Endothelial cell of umbilical vein (primary cell): Measurements from ENCODE around the gene C19orf73. TPM values are rescaled to one million over a fixed set of nuclear protein-coding genes. Genes with fewer than 3 reads are reported as not detected.
"Not testable (repeated sequence)": the region's sequence is repeated elsewhere in the genome, so short reads cannot be mapped to it uniquely, and the experiment has no call there.

Source experiments
- BruUV-seq: library from RNA; stranded (reverse); fragments of 400-500 nt; replicated peaks from 2 replicates; lab custom pipeline; 2021; lab: Mats Ljungman, UMichigan
- CTCF ChIA-PET: fragments of 300-600, 350-600 bp; sonication (Branson Sonifier 250); formaldehyde crosslinking; loops from one replicate; lab custom pipeline; 2021; ENCODE audit warnings: antibody characterized with exemption, inconsistent platforms; lab: Charles Lee
- POLR2A ChIA-PET: fragments of 300-600, 350-600 bp; sonication (Branson Sonifier 250); formaldehyde crosslinking; loops from one replicate; lab custom pipeline; 2021; ENCODE audit warnings: antibody characterized with exemption, inconsistent platforms; lab: Charles Lee
- DNase-seq: peaks from one replicate; pipeline ENCODE4 v3.0.0-alpha.2; 2011; ENCODE audit warnings: low read depth, low spot score
- FAIRE-seq: peaks from 2 replicates; lab custom pipeline; 2011; peaks lifted over from hg19 to GRCh38; lab: Jason Lieb, UNC
- H2AFZ ChIP-seq: 2 replicates; pipeline ENCODE4 v1.6.0; 2012; ENCODE audit warnings: low read depth, low read length, control low read depth, inconsistent platforms
- H3K27ac ChIP-seq: 2 replicates; pipeline ENCODE4 v1.5.1; 2011; ENCODE audit warnings: low read depth, mild to moderate bottlenecking, control low read depth, low read length, moderate library complexity; ENCODE audit not compliant: insufficient read depth
- H3K27me3 ChIP-seq, 2 experiments: 2 replicates each; pipeline versions ENCODE4 v1.6.0 to v1.6.1; 2011; ENCODE audit warnings: low read length in 2 of 2, mixed read lengths in 1 of 2; ENCODE audit not compliant: control insufficient read depth in 2 of 2, insufficient read depth in 2 of 2
- H3K36me3 ChIP-seq, 2 experiments: 2 replicates in 1 of 2; 3 replicates in 1 of 2; pipeline ENCODE4 v1.5.1; 2011; ENCODE audit warnings: low read length in 2 of 2, mild to moderate bottlenecking in 1 of 2, moderate library complexity in 1 of 2; ENCODE audit not compliant: control insufficient read depth in 2 of 2, insufficient read depth in 2 of 2; ENCODE audit errors: extremely low read depth in 1 of 2
- H3K4me1 ChIP-seq: 3 replicates; pipeline ENCODE4 v1.5.1; 2011; ENCODE audit warnings: mild to moderate bottlenecking, low read length; ENCODE audit not compliant: control insufficient read depth, insufficient read depth; ENCODE audit errors: extremely low read depth
- H3K4me2 ChIP-seq: 2 replicates; pipeline ENCODE4 v1.6.1; 2011; ENCODE audit warnings: low read length, control low read depth, mixed read lengths; ENCODE audit not compliant: insufficient read depth
- H3K4me3 ChIP-seq, 3 experiments: fragments of 200-600 bp in 1 of 3; sonication (generic), shearing (Covaris generic) in 1 of 3; replicated peaks in 1 of 3; 2 replicates each; pipeline ENCODE4 v1.5.1; 2011 to 2016; ENCODE audit warnings: control low read depth in 3 of 3, low read length in 3 of 3, mild to moderate bottlenecking in 2 of 3, inconsistent platforms in 1 of 3, low read depth in 1 of 3, moderate library complexity in 1 of 3; ENCODE audit not compliant: insufficient read depth in 1 of 3
- H3K79me2 ChIP-seq: 2 replicates; pipeline ENCODE4 v1.6.0; 2012; ENCODE audit warnings: low read length, inconsistent platforms; ENCODE audit not compliant: control insufficient read depth, insufficient read depth
- H3K9ac ChIP-seq: replicated peaks from 2 replicates; pipeline ENCODE3; 2011; ENCODE audit warnings: low read length, control low read depth; ENCODE audit not compliant: insufficient read depth; ENCODE audit errors: extremely low read depth
- H3K9me1 ChIP-seq: replicated peaks from 3 replicates; pipeline ENCODE4 v1.6.0; 2011; ENCODE audit warnings: mild to moderate bottlenecking, low read length; ENCODE audit not compliant: control insufficient read depth, insufficient read depth; ENCODE audit errors: extremely low read depth
- H3K9me3 ChIP-seq: replicated peaks from 2 replicates; pipeline ENCODE4 v1.5.1; 2012; ENCODE audit warnings: low read length, inconsistent platforms; ENCODE audit not compliant: control insufficient read depth, insufficient read depth
- H4K20me1 ChIP-seq: replicated peaks from 2 replicates; pipeline ENCODE3; 2011; ENCODE audit warnings: mild to moderate bottlenecking, low read length; ENCODE audit not compliant: control insufficient read depth, insufficient read depth; ENCODE audit errors: extremely low read depth
- EZH2 ChIP-seq: IDR thresholded peaks from 2 replicates; pipeline ENCODE4 v1.6.1; 2012; ENCODE audit warnings: borderline replicate concordance, low read depth, mild to moderate bottlenecking, moderate library complexity, low read length, inconsistent platforms; ENCODE audit not compliant: severe bottlenecking
- GATA2 ChIP-seq: IDR thresholded peaks from 2 replicates; pipeline ENCODE4 v1.7.0; 2011; ENCODE audit warnings: low read depth, mild to moderate bottlenecking, moderate library complexity, mixed read lengths, low read length; ENCODE audit not compliant: insufficient read length, insufficient read depth
- JUN ChIP-seq: IDR thresholded peaks from 2 replicates; pipeline ENCODE4 v1.6.1; 2011; ENCODE audit warnings: borderline replicate concordance, low read depth; ENCODE audit not compliant: insufficient read length, insufficient read depth
- MYC ChIP-seq: IDR thresholded peaks from one replicate; pipeline ENCODE4 v1.6.1; 2011; ENCODE audit warnings: mild to moderate bottlenecking, low read depth, low read length
- POLR2A ChIP-seq: IDR thresholded peaks from 2 replicates; pipeline ENCODE4 v1.6.1; 2012; ENCODE audit warnings: low read depth, mild to moderate bottlenecking, control low read depth, low read length
- POLR2AphosphoS5 ChIP-seq: IDR thresholded peaks from 2 replicates; pipeline ENCODE4 v1.6.1; 2012; ENCODE audit warnings: low read depth, mild to moderate bottlenecking, control low read depth, low read length, moderate library complexity; ENCODE audit not compliant: insufficient read depth
- dilution Hi-C: fragments of 300-500 bp; cut with MboI; formaldehyde crosslinking; loops from one replicate; pipeline ENCODE4 v1.15.0; 2019; ENCODE audit warnings: low sequenced_read_pairs; ENCODE audit not compliant: extremely low pct_ligation_motif_present
- intact Hi-C: fragments of 100-400 bp; cut with micrococcal nuclease; formaldehyde crosslinking; loops from one replicate; pipeline ENCODE4 v1.10.0; 2022
- polyA plus RNA-seq, 4 experiments: library from polyadenylated mRNA; depleted of rRNA in 3 of 4; stranded (reverse) in 3 of 4; unstranded in 1 of 4; fragments of >200 nt; gene quantifications; 2 replicates each; pipeline versions ENCODE4 v1.2.1 to v1.2.3, GENCODE V29; 2011 to 2012; ENCODE audit warnings: missing spikeins in 1 of 4
- total RNA-seq: library from RNA; stranded (reverse); gene quantifications from 2 replicates; pipeline ENCODE4 v1.2.3, GENCODE V29; 2021
- TF ChIP-seq, protein P1 (sequence below), 2 donors: IDR thresholded peaks; 1 replicate in 1 of 2; 2 replicates in 1 of 2; pipeline ENCODE4 v1.5.1; 2011; ENCODE audit warnings: low read length in 2 of 2, mild to moderate bottlenecking in 2 of 2, moderate library complexity in 2 of 2, control low read depth in 1 of 2, inconsistent platforms in 1 of 2, low read depth in 1 of 2; ENCODE audit not compliant: insufficient read depth in 1 of 2; ENCODE audit errors: extremely low read depth in 1 of 2
- TF ChIP-seq, protein P2 (sequence below): IDR thresholded peaks from 2 replicates; pipeline ENCODE4 v1.6.1; 2011; ENCODE audit not compliant: insufficient read depth, insufficient read length

The C19orf73 gene
- total and polyA plus RNA-seq, 2 donors (not counting 3 experiments of a cell fraction or from before 2014, with no cell fraction given) = 1.8 TPM; not detected in 1

DNA sequence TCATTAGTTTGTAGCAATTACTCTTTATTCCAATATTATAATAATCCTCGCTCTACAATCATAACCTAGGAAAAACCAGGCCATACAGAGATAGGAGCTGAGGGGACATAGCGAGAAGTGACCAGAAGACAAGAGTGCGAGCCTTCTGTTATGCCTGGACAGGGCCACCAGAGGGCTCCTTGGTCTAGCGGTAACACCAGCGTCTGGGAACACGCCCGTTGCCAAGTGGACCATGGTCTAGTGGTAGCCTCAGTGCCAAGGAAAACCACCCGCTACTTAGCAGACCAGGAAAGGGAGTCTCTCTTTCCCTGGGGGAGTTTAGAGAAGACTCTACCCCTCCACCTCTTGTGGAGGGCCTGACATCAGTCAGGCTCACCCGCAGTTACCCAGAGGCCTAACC lies 44.1 kb downstream of the C19orf73 start:
- intact Hi-C loops = loop anchor here (1.0 to 2.0 kb wide), 3 partner anchors 71 to 151 kb away; no protein-coding TSS in a partner anchor
- H3K9ac ChIP-seq, H3K36me3 ChIP-seq, H3K4me2 ChIP-seq, H3K4me1 ChIP-seq, H3K9me3 ChIP-seq, BruUV-seq, POLR2A ChIA-PET, dilution Hi-C loops, H3K27ac ChIP-seq, H2AFZ ChIP-seq, H3K4me3 ChIP-seq, H3K79me2 ChIP-seq, H4K20me1 ChIP-seq, H3K9me1 ChIP-seq: not testable (repeated sequence)
- FAIRE-seq (peak; percentile 89), DNase-seq (peak; percentile 51)
- peaks cover 21 to 22% of the 10 kb centered on the region in 2 experiments for H3K27me3 ChIP-seq
- TF ChIP-seq, protein P1, sequence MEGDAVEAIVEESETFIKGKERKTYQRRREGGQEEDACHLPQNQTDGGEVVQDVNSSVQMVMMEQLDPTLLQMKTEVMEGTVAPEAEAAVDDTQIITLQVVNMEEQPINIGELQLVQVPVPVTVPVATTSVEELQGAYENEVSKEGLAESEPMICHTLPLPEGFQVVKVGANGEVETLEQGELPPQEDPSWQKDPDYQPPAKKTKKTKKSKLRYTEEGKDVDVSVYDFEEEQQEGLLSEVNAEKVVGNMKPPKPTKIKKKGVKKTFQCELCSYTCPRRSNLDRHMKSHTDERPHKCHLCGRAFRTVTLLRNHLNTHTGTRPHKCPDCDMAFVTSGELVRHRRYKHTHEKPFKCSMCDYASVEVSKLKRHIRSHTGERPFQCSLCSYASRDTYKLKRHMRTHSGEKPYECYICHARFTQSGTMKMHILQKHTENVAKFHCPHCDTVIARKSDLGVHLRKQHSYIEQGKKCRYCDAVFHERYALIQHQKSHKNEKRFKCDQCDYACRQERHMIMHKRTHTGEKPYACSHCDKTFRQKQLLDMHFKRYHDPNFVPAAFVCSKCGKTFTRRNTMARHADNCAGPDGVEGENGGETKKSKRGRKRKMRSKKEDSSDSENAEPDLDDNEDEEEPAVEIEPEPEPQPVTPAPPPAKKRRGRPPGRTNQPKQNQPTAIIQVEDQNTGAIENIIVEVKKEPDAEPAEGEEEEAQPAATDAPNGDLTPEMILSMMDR (IDR thresholded peaks at IDR 0.05; ENCODE audit: extremely low read depth in 1 of 2, insufficient read depth in 1 of 2, low read depth in 1 of 2, low read length in 2 of 2) = peak; percentile 35 to 64
- CTCF ChIA-PET = interaction anchor here (0.7 to 3.4 kb wide), 12 partner anchors 10 to 150 kb away, joined by 3 to 18 read pairs (median 5); partner anchors contain the start of gene NTF4

DNA sequence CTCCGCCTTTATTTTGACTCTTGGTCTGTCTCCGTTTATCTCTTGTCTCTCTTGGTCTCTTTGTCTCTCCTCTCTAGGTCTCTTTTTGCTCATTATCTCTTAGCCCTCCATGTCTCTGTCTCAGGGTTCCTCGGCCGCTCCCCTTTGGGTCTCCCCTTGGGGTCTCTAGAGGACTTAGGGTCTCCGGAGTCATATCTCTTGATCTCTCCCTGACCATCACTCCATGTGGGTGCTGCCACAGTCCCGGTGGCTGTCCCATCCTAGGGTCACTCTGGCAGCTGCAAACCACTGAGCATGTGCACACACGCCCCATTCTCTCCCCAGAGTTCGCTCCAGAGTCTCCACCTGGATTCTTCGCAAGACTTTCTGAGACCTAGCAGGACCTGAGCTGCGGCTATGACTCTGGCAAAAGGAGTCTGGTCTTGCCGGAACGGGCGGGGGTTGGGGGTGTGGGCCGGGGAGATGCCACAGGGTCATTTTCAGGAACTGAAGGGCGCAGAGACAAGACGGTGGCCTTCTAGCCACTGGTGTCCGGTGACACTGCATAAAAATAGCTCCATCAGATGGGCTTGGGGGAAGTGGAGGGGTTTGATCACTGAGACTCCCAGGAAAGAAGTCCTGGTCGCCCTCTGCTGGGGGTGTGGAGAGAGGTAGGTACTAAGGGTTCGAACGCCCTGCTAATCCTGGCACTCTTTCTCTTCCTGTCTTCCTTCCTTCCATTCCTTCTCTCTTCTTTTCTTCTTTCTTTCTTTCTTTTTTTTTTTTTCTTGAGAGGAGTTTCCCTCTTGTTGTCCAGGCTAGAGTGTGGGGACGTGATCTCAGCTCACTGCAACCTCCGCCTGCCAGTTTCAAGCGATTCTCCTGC lies 45.2 kb downstream of the C19orf73 start:
- DNase-seq = no peak
- Histone ChIP-seq H2AFZ (no peak overlapping the region), H4K20me1 (no peaks in the 10 kb centered on the region), H3K9me3 (no peaks in the 10 kb centered on the region), H3K4me2 (no peak overlapping the region), H3K4me1 (no peaks in the 10 kb centered on the region), H3K27ac (no peak overlapping the region), H3K27me3 (peaks cover 22 to 24% of the 10 kb centered on the region in 2 experiments), H3K4me3 (no peak overlapping the region), H3K9me1 (no peaks in the 10 kb centered on the region), H3K9ac (no peak overlapping the region), H3K79me2 (no peaks in the 10 kb centered on the region), H3K36me3 (no peaks in the 10 kb centered on the region)
- dilution Hi-C loops (no loop called here), intact Hi-C loops (loop anchor here (1.0 to 2.0 kb wide), 2 partner anchors 73 to 75 kb away; no protein-coding TSS in a partner anchor)
- no TSS peak for BruUV-seq
- ChIA-PET CTCF (interaction anchor here (0.6 to 3.4 kb wide), 11 partner anchors 8 to 153 kb away, joined by 3 to 18 read pairs (median 4); partner anchors contain the start of gene NTF4), POLR2A (no interaction called here)
- TF ChIP-seq MYC (no peak), JUN (no peak), GATA2 (no peak), POLR2A (no peak), POLR2AphosphoS5 (no peak), EZH2 (no peak)
- TF ChIP-seq, protein P2, sequence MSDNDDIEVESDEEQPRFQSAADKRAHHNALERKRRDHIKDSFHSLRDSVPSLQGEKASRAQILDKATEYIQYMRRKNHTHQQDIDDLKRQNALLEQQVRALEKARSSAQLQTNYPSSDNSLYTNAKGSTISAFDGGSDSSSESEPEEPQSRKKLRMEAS = no peak
- TF ChIP-seq, protein P1 (IDR thresholded peaks at IDR 0.05; ENCODE audit: extremely low read depth in 1 of 2, insufficient read depth in 1 of 2, low read depth in 1 of 2, low read length in 2 of 2) = peak in 1 of 2 donors; percentile 8
- no peak for FAIRE-seq
